RWPE1 (cell line): Measurements from ENCODE around the gene CCDC183.

ENCODE experiments used
- CTCF ChIA-PET: fragments of 350-600 bp; sonication (Branson Sonifier 250); formaldehyde crosslinking; extraction: SDS; loops from one replicate; lab custom pipeline; 2021; lab: Yijun Ruan, JAX
- POLR2A ChIA-PET: fragments of 400-600 bp; formaldehyde crosslinking; extraction: SDS; loops from one replicate; lab custom pipeline; 2020; ENCODE audit warnings: antibody characterized with exemption; ENCODE audit not compliant: low non-redundant PET; lab: Yijun Ruan, JAX
- DNase-seq: peaks from one replicate; pipeline ENCODE4 v3.0.0; 2012; ENCODE audit warnings: low spot score
- H3K27ac ChIP-seq: fragments of 450-650 bp; 2 replicates; pipeline ENCODE4 v1.5.1; 2017
- CTCF ChIP-seq: fragments of 450-650 bp; conservative IDR thresholded peaks from 2 replicates; pipeline ENCODE4 v1.5.1; 2017; ENCODE audit warnings: low read depth, mild to moderate bottlenecking

Gene CCDC183

DNA sequence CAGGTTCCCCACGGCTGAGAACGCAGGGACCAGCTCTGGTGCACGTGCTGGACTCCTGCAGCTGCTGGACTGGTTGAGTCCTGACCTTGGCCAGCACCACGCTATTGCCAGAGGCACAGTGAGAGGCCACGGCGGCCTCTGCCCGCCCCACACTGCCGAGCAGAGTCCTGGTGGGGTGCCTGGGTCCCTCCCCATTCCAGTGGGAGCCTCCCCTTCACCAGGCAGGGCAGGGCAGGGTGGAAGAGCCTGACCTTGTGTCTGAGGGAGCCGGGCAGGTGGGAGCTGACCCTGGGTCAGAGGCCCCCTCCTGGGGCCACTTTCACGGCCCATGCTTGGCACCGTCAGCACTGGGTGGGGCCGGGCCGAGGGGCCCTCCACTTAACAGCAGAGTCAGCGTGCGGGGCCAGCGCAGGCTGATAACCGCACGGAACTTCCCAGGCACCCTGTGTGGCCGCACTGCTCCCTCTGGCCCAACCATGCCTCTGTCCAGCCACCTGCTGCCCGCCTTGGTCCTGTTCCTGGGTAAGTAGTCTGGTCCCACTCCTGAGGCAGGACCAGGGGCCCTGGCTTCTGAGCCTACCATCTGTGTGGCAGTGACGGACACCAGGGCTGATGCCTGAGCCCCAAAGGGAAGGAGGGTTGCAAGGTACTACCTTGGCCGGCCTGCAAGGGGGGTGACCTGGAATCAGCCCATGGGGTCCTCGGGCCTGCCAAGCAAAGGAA, 56.0 kb downstream of the CCDC183 start, which contains the start of gene MAMDC4:
Gene MAMDC4 (plus strand): TSS at position 406 of the 723 bp plus-strand sequence. CDS start 71 bp downstream, at position 477.
- ChIA-PET POLR2A (no interaction called here), CTCF (interaction anchor here (0.7 kb wide), 1 partner anchor 183 kb away, joined by 3 read pairs; no protein-coding TSS in a partner anchor)
- no peak for TF ChIP-seq CTCF
- DNase-seq: no peak
- H3K27ac ChIP-seq: peak within 1 kb of the TSS; percentile 98

GRCh38 chr9:136852664-136853595, 56.8 kb downstream of the CCDC183 start:
- TF ChIP-seq CTCF: no peak
- ChIA-PET POLR2A (interaction anchor here (0.5 to 1.1 kb wide), 2 partner anchors 30 to 125 kb away, joined by 3 to 5 read pairs; no protein-coding TSS in a partner anchor), CTCF (no interaction called here)
- DNase-seq: no peak
- H3K27ac ChIP-seq: peak overlapping the region; percentile 98

- CTCF ChIA-PET: no interaction called here
- no peak for TF ChIP-seq CTCF
- POLR2A ChIA-PET: interaction anchor here (1.1 kb wide), 1 partner anchor 29 kb away, joined by 5 read pairs; no protein-coding TSS in a partner anchor
- peak overlapping the region; percentile 98 for H3K27ac ChIP-seq
- no peak for DNase-seq
Observed at GRCh38 chr9:136853596-136854112, 57.5 kb downstream of the CCDC183 start.

- TF ChIP-seq CTCF: no peak
- POLR2A ChIA-PET: interaction anchor here (1.1 kb wide), 1 partner anchor 29 kb away, joined by 5 read pairs; no protein-coding TSS in a partner anchor
- DNase-seq: no peak
- CTCF ChIA-PET: interaction anchor here (0.8 kb wide), 1 partner anchor 10 kb away, joined by 3 read pairs; no protein-coding TSS in a partner anchor
- peak overlapping the region; percentile 98 for H3K27ac ChIP-seq
Observed at GRCh38 chr9:136854113-136854841, 58.1 kb downstream of the CCDC183 start.

- ChIA-PET CTCF (interaction anchor here (0.6 to 0.8 kb wide), 2 partner anchors 11 to 416 kb away, joined by 3 read pairs; no protein-coding TSS in a partner anchor), POLR2A (no interaction called here)
- TF ChIP-seq CTCF: no peak
- DNase-seq: no peak
- H3K27ac ChIP-seq: peak overlapping the region; percentile 98
Observed at GRCh38 chr9:136854842-136855460, 58.8 kb downstream of the CCDC183 start.
